Activated T-cell treated with anti-CD3 and anti-CD28 coated beads, Interleukin-2, amount 50 U/mL, for 1 hour (primary cell): ENCODE results near the gene FARP1.

Experiments used
- DNase-seq: peaks from one replicate; pipeline ENCODE4 v3.0.0-alpha.2; 2020

FARP1 gene

GRCh38 chr13:98203646-98204326 lies 60.9 kb downstream of the FARP1 start:
- DNase-seq = no peak

GRCh38 chr13:98204546-98204945 lies 61.7 kb downstream of the FARP1 start:
- DNase-seq = no peak

- no peak for DNase-seq
These were observed 64.1 kb downstream of the FARP1 start for GRCh38 chr13:98206946-98207345.

GRCh38 chr13:98207416-98207815 lies 64.5 kb downstream of the FARP1 start:
- no peak for DNase-seq

- DNase-seq = no peak
These were observed 65.7 kb downstream of the FARP1 start for GRCh38 chr13:98208606-98209005.

GRCh38 chr13:98212763-98213162 lies 69.9 kb downstream of the FARP1 start:
- DNase-seq = no peak

GRCh38 chr13:98213354-98213753 lies 70.5 kb downstream of the FARP1 start:
- DNase-seq = no peak

- no peak for DNase-seq
These were observed 71.2 kb downstream of the FARP1 start for GRCh38 chr13:98214008-98214643.

GRCh38 chr13:98214707-98215106 lies 71.8 kb downstream of the FARP1 start:
- DNase-seq = no peak

GRCh38 chr13:98215508-98215907 lies 72.6 kb downstream of the FARP1 start:
- no peak for DNase-seq

GRCh38 chr13:98216135-98216565 lies 73.3 kb downstream of the FARP1 start:
- DNase-seq = no peak

- no peak for DNase-seq
These were observed 73.9 kb downstream of the FARP1 start for GRCh38 chr13:98216711-98217285.

- DNase-seq = no peak
These were observed 74.7 kb downstream of the FARP1 start for GRCh38 chr13:98217597-98217996.

GRCh38 chr13:98219685-98220084 lies 76.8 kb downstream of the FARP1 start:
- no peak for DNase-seq

- no peak for DNase-seq
These were observed 77.4 kb downstream of the FARP1 start for GRCh38 chr13:98220271-98220791.

- DNase-seq = no peak
These were observed 78.3 kb downstream of the FARP1 start for GRCh38 chr13:98221234-98221633.

- no peak for DNase-seq
These were observed 79.2 kb downstream of the FARP1 start for GRCh38 chr13:98222081-98222554.

- DNase-seq = no peak
These were observed 79.9 kb downstream of the FARP1 start for GRCh38 chr13:98222816-98223215.

GRCh38 chr13:98223741-98224140 lies 80.8 kb downstream of the FARP1 start:
- no peak for DNase-seq

- no peak for DNase-seq
These were observed 81.7 kb downstream of the FARP1 start for GRCh38 chr13:98224557-98224956.

GRCh38 chr13:98225036-98225940 lies 82.4 kb downstream of the FARP1 start:
- no peak for DNase-seq

GRCh38 chr13:98226496-98226895 lies 83.6 kb downstream of the FARP1 start:
- DNase-seq = no peak
